Muscle layer of colon (tissue), 2 donors: ENCODE data around the gene METRN.

ENCODE experiments used
- H3K27ac ChIP-seq: one replicate; pipeline ENCODE4 v1.7.0; 2013; ENCODE audit warnings: low read depth, mild to moderate bottlenecking, low read length, moderate library complexity
- H3K27me3 ChIP-seq, 2 donors: one replicate each; pipeline ENCODE4 v1.7.0; 2013; ENCODE audit warnings: low read length in 2 of 2, mild to moderate bottlenecking in 2 of 2; ENCODE audit not compliant: insufficient read depth in 2 of 2, control insufficient read depth in 1 of 2
- H3K36me3 ChIP-seq: one replicate; pipeline ENCODE4 v1.7.0; 2013; ENCODE audit warnings: mild to moderate bottlenecking, low read length; ENCODE audit not compliant: insufficient read depth
- H3K4me1 ChIP-seq: one replicate; pipeline ENCODE4 v1.7.0; 2013; ENCODE audit warnings: mild to moderate bottlenecking, low read length; ENCODE audit not compliant: insufficient read depth
- H3K4me3 ChIP-seq, 2 donors: one replicate each; pipeline ENCODE4 v1.7.0; 2013; ENCODE audit warnings: low read length in 2 of 2, low read depth in 1 of 2, mild to moderate bottlenecking in 1 of 2, moderate library complexity in 1 of 2
- H3K9ac ChIP-seq: one replicate; pipeline ENCODE4 v1.7.0; 2013; ENCODE audit warnings: low read length
- H3K9me3 ChIP-seq: one replicate; pipeline ENCODE4 v1.7.0; 2013; ENCODE audit warnings: mild to moderate bottlenecking, low read length
- donor health status: abdominal sarcoma.
- donor health status: Adenocarcinoma of cecum.

Gene METRN

GRCh38 chr16:717450-718245 lies 2.7 kb downstream of the METRN start:
- H3K9me3 ChIP-seq = no peaks in the 10 kb centered on the region
- peaks cover 34% of the 10 kb centered on the region for H3K4me1 ChIP-seq
- H3K27ac ChIP-seq = no peak overlapping the region
- no peak overlapping the region for H3K9ac ChIP-seq
- no peaks in the 10 kb centered on the region for H3K36me3 ChIP-seq
- peaks cover 0 to 20% of the 10 kb centered on the region in 2 donors for H3K27me3 ChIP-seq
- H3K4me3 ChIP-seq = no peak overlapping the region

GRCh38 chr16:718389-718788 lies 3.5 kb downstream of the METRN start:
- H3K9me3 ChIP-seq = no peaks in the 10 kb centered on the region
- peaks cover 0 to 20% of the 10 kb centered on the region in 2 donors for H3K27me3 ChIP-seq
- no peak overlapping the region for H3K4me3 ChIP-seq
- no peaks in the 10 kb centered on the region for H3K36me3 ChIP-seq
- no peak overlapping the region for H3K9ac ChIP-seq
- H3K27ac ChIP-seq = no peak overlapping the region
- peaks cover 34% of the 10 kb centered on the region for H3K4me1 ChIP-seq

GRCh38 chr16:718922-719321 lies 4.0 kb downstream of the METRN start:
- no peak overlapping the region for H3K27ac ChIP-seq
- no peak overlapping the region for H3K9ac ChIP-seq
- H3K36me3 ChIP-seq = no peaks in the 10 kb centered on the region
- H3K27me3 ChIP-seq = peaks cover 0 to 23% of the 10 kb centered on the region in 2 donors
- no peaks in the 10 kb centered on the region for H3K9me3 ChIP-seq
- no peak overlapping the region for H3K4me3 ChIP-seq
- H3K4me1 ChIP-seq = peaks cover 34% of the 10 kb centered on the region

- H3K36me3 ChIP-seq = no peaks in the 10 kb centered on the region
- H3K27me3 ChIP-seq = peaks cover 0 to 23% of the 10 kb centered on the region in 2 donors
- H3K4me3 ChIP-seq = peak overlapping the region; percentile 68 to 91
- no peaks in the 10 kb centered on the region for H3K9me3 ChIP-seq
- peak overlapping the region; percentile 27 for H3K9ac ChIP-seq
- H3K4me1 ChIP-seq = peaks cover 31% of the 10 kb centered on the region
- peak overlapping the region; percentile 98 for H3K27ac ChIP-seq
These were observed 5.0 kb downstream of the METRN start for GRCh38 chr16:719815-720446.

- Histone ChIP-seq H3K27ac (peak overlapping the region; percentile 98), H3K36me3 (no peaks in the 10 kb centered on the region), H3K4me3 (peak overlapping the region; percentile 68 to 91), H3K4me1 (peaks cover 31% of the 10 kb centered on the region), H3K9ac (peak overlapping the region; percentile 27), H3K27me3 (peaks cover 0 to 29% of the 10 kb centered on the region in 2 donors), H3K9me3 (no peaks in the 10 kb centered on the region)
These were observed 5.6 kb downstream of the METRN start for GRCh38 chr16:720447-720989.

- peak within 1 kb of the TSS; percentile 68 to 91 for H3K4me3 ChIP-seq
- H3K36me3 ChIP-seq = no peaks in the 10 kb centered on the region
- H3K27ac ChIP-seq = peak within 1 kb of the TSS; percentile 98
- H3K27me3 ChIP-seq = peaks cover 6 to 31% of the 10 kb centered on the region in 2 donors
- peak within 1 kb of the TSS; percentile 27 for H3K9ac ChIP-seq
- H3K4me1 ChIP-seq = peaks cover 25% of the 10 kb centered on the region
- no peaks in the 10 kb centered on the region for H3K9me3 ChIP-seq
These were observed 6.3 kb downstream of the METRN start, which contains the start of gene ANTKMT for GRCh38 chr16:720990-721764. TSS of gene ANTKMT (plus strand) at chr16:721146. CDS start at chr16:721275, 129 bp downstream.

GRCh38 chr16:721765-722540 lies 7.0 kb downstream of the METRN start:
- Histone ChIP-seq H3K9ac (no peak overlapping the region), H3K27ac (no peak overlapping the region), H3K4me1 (peaks cover 25% of the 10 kb centered on the region)

GRCh38 chr16:722835-723633 lies 8.1 kb downstream of the METRN start:
- Histone ChIP-seq H3K27ac (no peak overlapping the region), H3K4me1 (peaks cover 30% of the 10 kb centered on the region), H3K4me3 (no peak overlapping the region)

More at GRCh38 chr16:721765-722540, 7.0 kb downstream of the METRN start:
- Histone ChIP-seq H3K9me3 (no peaks in the 10 kb centered on the region), H3K27me3 (peaks cover 11 to 29% of the 10 kb centered on the region in 2 donors), H3K4me3 (peak overlapping the region; percentile 68 to 91), H3K36me3 (no peaks in the 10 kb centered on the region)

GRCh38 chr16:723695-724094 lies 8.8 kb downstream of the METRN start:
- peaks cover 16 to 41% of the 10 kb centered on the region in 2 donors for H3K27me3 ChIP-seq
- peaks cover 30% of the 10 kb centered on the region for H3K4me1 ChIP-seq
- no peak overlapping the region for H3K9ac ChIP-seq
- H3K36me3 ChIP-seq = no peaks in the 10 kb centered on the region
- H3K27ac ChIP-seq = no peak overlapping the region
- H3K4me3 ChIP-seq = no peak overlapping the region
- H3K9me3 ChIP-seq = no peaks in the 10 kb centered on the region

More at GRCh38 chr16:722835-723633, 8.1 kb downstream of the METRN start:
- Histone ChIP-seq H3K9ac (no peak overlapping the region), H3K27me3 (peaks cover 16 to 36% of the 10 kb centered on the region in 2 donors), H3K36me3 (no peaks in the 10 kb centered on the region), H3K9me3 (no peaks in the 10 kb centered on the region)
